T-helper 17 cell (primary cell): ENCODE results near the gene SLC35D2. TPM values are rescaled to one million over a fixed set of nuclear protein-coding genes. Genes with fewer than 3 reads are reported as not detected.
"Not testable (repeated sequence)": the region's sequence is repeated elsewhere in the genome, so short reads cannot be mapped to it uniquely, and the experiment has no call there.

Experiments
- ATAC-seq: fragments of 150-1000 bp; cut with Tn5 transposase; 2 replicates; pipeline ENCODE4 v1.10.0; 2021; ENCODE audit warnings: mild to moderate bottlenecking, moderate library complexity
- DNase-seq, 3 donors: peaks; one replicate each; pipeline versions ENCODE4 v3.0.0 to v3.0.0-alpha.2; 2020 to 2021
- H3K9me3 ChIP-seq: one replicate; pipeline ENCODE4 v1.7.0; 2013; ENCODE audit warnings: low read length, mild to moderate bottlenecking; ENCODE audit not compliant: control insufficient read depth, poor library complexity, severe bottlenecking
- H3K27ac Mint-ChIP-seq: one replicate; pipeline ENCODE4 v1.8.0; 2022; ENCODE audit warnings: mild to moderate bottlenecking, moderate library complexity, mixed read lengths
- H3K27me3 Mint-ChIP-seq: one replicate; pipeline ENCODE4 v1.8.0; 2022; ENCODE audit warnings: mixed read lengths
- H3K36me3 Mint-ChIP-seq: one replicate; pipeline ENCODE4 v1.8.0; 2022; ENCODE audit warnings: low read depth, mixed read lengths
- H3K4me1 Mint-ChIP-seq: one replicate; pipeline ENCODE4 v1.8.0; 2022; ENCODE audit warnings: mild to moderate bottlenecking, mixed read lengths
- H3K4me3 Mint-ChIP-seq: one replicate; pipeline ENCODE4 v1.8.0; 2022; ENCODE audit warnings: mild to moderate bottlenecking, moderate library complexity, mixed read lengths
- total RNA-seq, 4 donors: library from RNA in 2 of 4; stranded (reverse) in 2 of 4; gene quantifications; one replicate each; pipeline ENCODE4 v1.2.3 and lab custom pipeline; 2022 to 2026

SLC35D2 gene
- total RNA-seq, 2 donors from 2014 or later, result 23.5 to 31.7 TPM

- DNase-seq, H3K27me3 Mint-ChIP-seq, H3K4me3 Mint-ChIP-seq, H3K27ac Mint-ChIP-seq, H3K9me3 ChIP-seq, H3K36me3 Mint-ChIP-seq, H3K4me1 Mint-ChIP-seq, ATAC-seq: not testable (repeated sequence)
Observed at GRCh38 chr9:96362119-96362518, 21.4 kb downstream of the SLC35D2 start.

GRCh38 chr9:96361668-96362067 is 21.8 kb downstream of the SLC35D2 start:
- Mint-ChIP-seq H3K4me1 (peaks cover 2% of the 10 kb centered on the region), H3K36me3 (peaks cover 2% of the 10 kb centered on the region), H3K4me3 (no peak overlapping the region), H3K27me3 (no peaks in the 10 kb centered on the region), H3K27ac (no peak overlapping the region)
- H3K9me3 ChIP-seq, result no peaks in the 10 kb centered on the region
- ATAC-seq, result no peak
- DNase-seq, result no peak

DNA sequence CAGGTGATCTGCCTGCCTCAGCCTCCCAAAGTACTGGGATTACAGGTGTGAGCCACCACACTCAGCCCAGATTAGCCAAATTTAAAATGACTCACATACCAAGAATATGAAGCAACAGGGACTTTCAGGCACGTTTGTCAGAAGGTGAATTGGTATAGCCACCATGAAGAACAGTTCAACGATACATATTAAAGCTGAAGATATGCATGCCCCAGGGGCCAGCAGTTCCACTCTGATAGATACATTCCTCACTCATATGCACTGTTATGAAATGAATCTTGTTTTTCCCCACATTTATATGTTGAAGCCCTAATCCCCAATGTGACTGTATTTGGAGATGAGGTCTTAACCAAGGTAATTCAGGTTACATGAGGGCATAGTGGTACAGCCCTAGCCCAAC is 22.5 kb downstream of the SLC35D2 start:
- Mint-ChIP-seq H3K36me3 (peaks cover 4% of the 10 kb centered on the region), H3K27ac (no peak overlapping the region), H3K4me1 (peaks cover 2% of the 10 kb centered on the region), H3K4me3 (no peak overlapping the region), H3K27me3 (no peaks in the 10 kb centered on the region)
- no peaks in the 10 kb centered on the region for H3K9me3 ChIP-seq
- no peak for DNase-seq
- no peak for ATAC-seq

DNA sequence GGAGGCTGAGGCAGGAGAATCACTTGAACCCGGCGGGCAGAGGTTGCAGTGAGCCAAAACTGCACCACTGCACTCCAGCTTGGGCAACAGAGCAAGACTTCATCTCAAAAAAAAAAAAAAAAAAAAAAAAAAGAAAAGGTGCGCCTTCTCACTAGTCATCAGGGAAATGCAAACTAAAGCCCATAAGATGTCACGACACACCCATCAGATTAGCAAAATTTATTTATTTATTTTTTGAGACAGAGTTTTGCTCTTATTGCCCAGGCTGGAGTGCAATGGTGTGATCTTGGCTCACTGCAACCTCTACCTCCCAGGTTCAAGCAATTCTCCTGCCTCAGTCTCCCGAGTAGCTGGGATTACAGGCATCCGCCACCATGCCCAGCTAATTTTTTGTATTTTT is 23.0 kb downstream of the SLC35D2 start:
- not testable (repeated sequence) for DNase-seq, H3K9me3 ChIP-seq, H3K27ac Mint-ChIP-seq, H3K27me3 Mint-ChIP-seq, ATAC-seq, H3K4me3 Mint-ChIP-seq, H3K4me1 Mint-ChIP-seq, H3K36me3 Mint-ChIP-seq

- ATAC-seq (no peak), DNase-seq (no peak)
- Mint-ChIP-seq H3K27ac (no peak overlapping the region), H3K4me1 (no peaks in the 10 kb centered on the region), H3K27me3 (no peaks in the 10 kb centered on the region), H3K36me3 (peaks cover 5% of the 10 kb centered on the region), H3K4me3 (no peak overlapping the region)
- no peaks in the 10 kb centered on the region for H3K9me3 ChIP-seq
Observed at GRCh38 chr9:96350866-96351265, 32.6 kb downstream of the SLC35D2 start.

DNA sequence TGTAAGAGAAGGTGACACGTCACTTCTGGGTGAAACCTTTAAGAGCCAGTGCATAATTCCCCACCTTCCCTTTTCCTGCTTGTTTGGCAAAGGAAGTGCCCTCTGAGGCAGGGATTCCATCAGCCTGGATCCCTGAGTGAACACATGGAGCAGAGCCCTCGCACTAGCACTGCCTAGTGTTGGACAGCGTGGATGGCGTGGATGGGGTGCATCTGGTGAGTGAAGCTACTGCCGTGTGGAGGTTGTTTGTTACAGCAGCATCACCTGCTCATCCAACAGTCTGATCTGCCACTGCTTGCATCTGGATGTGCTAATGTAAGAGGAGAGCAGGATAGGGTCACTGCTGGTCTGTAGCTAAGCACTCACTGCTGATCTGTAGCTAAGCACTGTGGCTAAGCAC is 35.2 kb downstream of the SLC35D2 start:
- H3K9me3 ChIP-seq, result no peaks in the 10 kb centered on the region
- no peaks in the 10 kb centered on the region for H3K4me1 Mint-ChIP-seq
- ATAC-seq (no peak), DNase-seq (no peak)
- peaks cover 5% of the 10 kb centered on the region for H3K36me3 Mint-ChIP-seq
- H3K4me3 Mint-ChIP-seq, result no peak overlapping the region
- no peaks in the 10 kb centered on the region for H3K27me3 Mint-ChIP-seq
- no peak overlapping the region for H3K27ac Mint-ChIP-seq

GRCh38 chr9:96345551-96345950 is 38.0 kb downstream of the SLC35D2 start:
- DNase-seq, result no peak
- H3K36me3 Mint-ChIP-seq, result peaks cover 5% of the 10 kb centered on the region
- no peak overlapping the region for H3K27ac Mint-ChIP-seq
- no peaks in the 10 kb centered on the region for H3K27me3 Mint-ChIP-seq
- no peak for ATAC-seq
- H3K9me3 ChIP-seq, result no peaks in the 10 kb centered on the region
- no peaks in the 10 kb centered on the region for H3K4me1 Mint-ChIP-seq
- no peak overlapping the region for H3K4me3 Mint-ChIP-seq

DNA sequence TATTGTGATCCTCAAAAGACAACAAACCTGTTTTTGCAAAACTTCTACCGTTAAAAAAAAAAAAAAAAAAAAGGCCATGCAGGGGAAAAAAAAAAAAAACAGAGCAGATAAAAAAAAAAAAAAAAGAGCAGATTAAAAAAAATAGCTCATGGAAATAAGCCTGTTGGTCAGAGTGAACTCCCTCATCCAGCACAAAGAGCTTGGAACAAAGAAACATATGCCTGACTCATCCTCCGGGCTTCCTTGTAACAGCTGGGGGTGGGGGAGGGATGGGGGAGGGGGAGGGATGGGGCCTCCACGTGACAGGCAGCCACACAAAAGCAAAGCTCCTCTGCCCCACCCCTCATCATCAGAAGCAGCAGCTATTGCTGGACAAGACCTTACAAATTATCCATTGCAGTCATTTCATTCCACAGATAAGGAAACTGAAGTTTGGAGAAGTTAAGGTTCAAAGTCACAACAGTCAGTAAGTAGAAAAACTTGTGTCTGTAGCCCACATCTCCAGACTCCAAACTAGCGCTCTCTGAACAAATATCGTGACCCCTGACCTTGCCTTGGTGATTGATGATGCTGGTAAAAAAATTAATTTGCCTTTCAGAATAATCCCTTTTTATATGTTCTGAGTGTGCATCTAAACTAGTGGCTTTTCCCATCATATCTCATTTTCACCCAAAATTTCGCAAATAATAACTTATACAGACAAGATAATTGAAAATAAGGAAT is 38.9 kb downstream of the SLC35D2 start:
- no peaks in the 10 kb centered on the region for H3K9me3 ChIP-seq
- Mint-ChIP-seq H3K36me3 (peaks cover 5% of the 10 kb centered on the region), H3K4me1 (no peaks in the 10 kb centered on the region), H3K27me3 (no peaks in the 10 kb centered on the region), H3K27ac (no peak overlapping the region), H3K4me3 (no peak overlapping the region)
- no peak for DNase-seq
- ATAC-seq, result no peak

DNA sequence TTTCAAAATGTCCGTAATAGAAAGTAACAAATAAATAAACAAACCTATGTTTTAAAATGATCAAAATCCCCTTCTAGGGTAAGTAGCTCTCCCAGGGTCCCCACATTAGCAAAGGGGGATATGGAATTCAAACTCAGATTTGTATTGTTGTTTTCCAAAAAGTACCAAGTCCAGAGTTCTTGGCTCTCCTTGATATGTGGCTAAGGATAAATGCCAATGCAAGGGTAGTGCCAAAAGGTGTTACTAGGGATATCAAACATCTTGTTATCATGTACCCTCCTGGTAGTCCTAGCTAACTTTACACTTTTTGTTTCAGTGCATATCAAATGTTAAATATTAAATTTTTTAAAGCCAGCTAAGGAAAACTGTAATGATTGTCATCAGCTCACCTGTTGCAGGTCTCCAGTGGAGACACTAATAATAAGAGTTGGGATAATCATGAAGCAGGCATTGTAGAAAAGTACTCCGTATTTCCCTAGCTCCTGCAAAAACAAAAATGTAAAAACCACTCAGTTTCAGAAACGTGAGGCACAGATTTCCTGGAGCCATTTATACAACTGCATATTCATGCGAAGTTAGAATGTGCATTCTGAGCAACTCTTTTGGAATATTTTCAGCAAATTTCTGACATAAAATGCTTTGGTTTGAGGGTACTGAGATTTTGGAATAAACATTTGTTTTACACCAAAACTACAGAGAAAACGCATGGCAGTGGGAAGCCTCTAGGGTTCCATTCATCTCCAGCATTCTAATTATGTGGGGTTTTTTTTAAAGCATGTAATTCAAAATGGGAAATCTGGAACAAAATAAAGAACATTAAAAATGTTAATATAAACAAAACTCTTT is 39.8 kb downstream of the SLC35D2 start:
- ATAC-seq (no peak), DNase-seq (no peak)
- no peaks in the 10 kb centered on the region for H3K4me1 Mint-ChIP-seq
- no peaks in the 10 kb centered on the region for H3K9me3 ChIP-seq
- H3K27ac Mint-ChIP-seq, result no peak overlapping the region
- H3K36me3 Mint-ChIP-seq, result peaks cover 3% of the 10 kb centered on the region
- H3K27me3 Mint-ChIP-seq, result no peaks in the 10 kb centered on the region
- H3K4me3 Mint-ChIP-seq, result no peak overlapping the region

- no peak for DNase-seq
- H3K36me3 Mint-ChIP-seq, result no peaks in the 10 kb centered on the region
- H3K9me3 ChIP-seq, result no peaks in the 10 kb centered on the region
- H3K27ac Mint-ChIP-seq, result no peak overlapping the region
- H3K4me1 Mint-ChIP-seq, result no peaks in the 10 kb centered on the region
- no peak overlapping the region for H3K4me3 Mint-ChIP-seq
- H3K27me3 Mint-ChIP-seq, result no peaks in the 10 kb centered on the region
- no peak for ATAC-seq
Observed at GRCh38 chr9:96342571-96343245, 40.8 kb downstream of the SLC35D2 start.

DNA sequence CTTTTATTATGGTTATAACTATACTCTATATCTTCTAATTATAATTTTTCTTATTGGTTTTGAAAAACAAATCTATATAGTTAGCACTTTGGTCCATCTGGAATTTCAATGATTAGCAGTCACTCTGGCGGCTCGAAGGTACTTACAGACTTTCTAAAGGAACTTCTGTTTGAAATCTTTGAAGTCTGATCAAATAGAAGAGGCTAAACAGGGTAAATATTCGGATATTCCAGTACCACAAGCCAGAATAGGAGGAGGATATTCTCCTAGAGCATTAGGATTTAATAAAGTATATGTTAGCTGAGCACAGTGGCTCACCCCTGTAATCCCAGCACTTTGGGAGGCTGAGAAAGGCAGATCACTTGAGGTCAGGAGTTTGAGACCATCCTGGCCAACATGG is 42.8 kb downstream of the SLC35D2 start:
- H3K36me3 Mint-ChIP-seq, result no peaks in the 10 kb centered on the region
- H3K27ac Mint-ChIP-seq, result no peak overlapping the region
- DNase-seq (no peak), ATAC-seq (no peak)
- H3K9me3 ChIP-seq, result no peaks in the 10 kb centered on the region
- H3K4me3 Mint-ChIP-seq, result no peak overlapping the region
- no peaks in the 10 kb centered on the region for H3K27me3 Mint-ChIP-seq
- H3K4me1 Mint-ChIP-seq, result no peaks in the 10 kb centered on the region

GRCh38 chr9:96338299-96338698 is 45.2 kb downstream of the SLC35D2 start:
- Mint-ChIP-seq H3K27ac (no peak overlapping the region), H3K4me1 (no peaks in the 10 kb centered on the region), H3K27me3 (no peaks in the 10 kb centered on the region), H3K4me3 (no peak overlapping the region), H3K36me3 (no peaks in the 10 kb centered on the region)
- DNase-seq (no peak), ATAC-seq (no peak)
- no peaks in the 10 kb centered on the region for H3K9me3 ChIP-seq

GRCh38 chr9:96333958-96334357 is 49.6 kb downstream of the SLC35D2 start:
- H3K36me3 Mint-ChIP-seq, result no peaks in the 10 kb centered on the region
- ATAC-seq (no peak), DNase-seq (no peak)
- H3K4me3 Mint-ChIP-seq, result no peak overlapping the region
- peaks cover 5% of the 10 kb centered on the region for H3K4me1 Mint-ChIP-seq
- no peaks in the 10 kb centered on the region for H3K9me3 ChIP-seq
- no peak overlapping the region for H3K27ac Mint-ChIP-seq
- H3K27me3 Mint-ChIP-seq, result no peaks in the 10 kb centered on the region
